ENCODE results near the gene ZXDC.

ZXDC gene

DNA sequence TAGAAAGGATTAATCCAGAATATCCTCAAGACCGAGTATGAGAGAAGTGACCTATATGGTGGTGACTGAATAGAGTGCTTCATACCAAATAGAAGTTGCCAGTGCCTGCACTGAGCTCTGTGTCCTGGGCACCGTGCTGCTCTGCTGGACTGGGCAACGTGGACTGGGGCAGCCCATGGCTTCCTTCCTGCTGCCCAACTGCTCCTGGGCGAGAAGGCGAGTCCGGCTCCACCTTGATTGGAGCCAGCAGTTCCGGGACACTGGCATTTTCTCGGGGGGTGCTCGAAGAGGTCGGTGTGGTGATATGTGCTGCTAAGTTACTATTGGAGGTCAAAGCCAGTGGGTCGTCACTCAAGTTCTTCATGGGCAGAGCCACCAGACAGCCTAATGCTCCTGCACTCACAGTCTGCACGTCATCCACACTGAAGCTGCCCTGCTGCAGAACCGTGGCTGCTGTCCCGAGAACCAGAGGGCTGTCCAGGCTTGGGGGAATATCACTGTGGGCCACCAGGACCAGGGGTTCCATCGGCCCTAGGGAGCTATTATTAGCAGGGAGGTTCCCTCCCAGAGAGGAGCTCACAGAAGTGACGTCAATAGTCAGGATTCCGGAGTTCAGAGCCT, 14.1 kb downstream of the ZXDC start:
- H3K9me2 ChIP-seq (replicated peaks; ENCODE audit: low read depth, low read length): no peaks in the 10 kb centered on the region
- peaks cover 93% of the 10 kb centered on the region; the same call in 1 of the 2 replicates for H3K36me3 ChIP-seq (ENCODE audit: insufficient read depth, low read length)
- H3K79me2 ChIP-seq (ENCODE audit: insufficient read depth, low read length): peaks cover 83% of the 10 kb centered on the region
- no peak overlapping the region for H3K4me2 ChIP-seq (ENCODE audit: low read depth, low read length, poor library complexity, severe bottlenecking)
- no peak overlapping the region for H2AFZ ChIP-seq (ENCODE audit: low read length)
- no peaks in the 10 kb centered on the region for H3F3A ChIP-seq (ENCODE audit: low read depth)
- TF ChIP-seq, protein P1, sequence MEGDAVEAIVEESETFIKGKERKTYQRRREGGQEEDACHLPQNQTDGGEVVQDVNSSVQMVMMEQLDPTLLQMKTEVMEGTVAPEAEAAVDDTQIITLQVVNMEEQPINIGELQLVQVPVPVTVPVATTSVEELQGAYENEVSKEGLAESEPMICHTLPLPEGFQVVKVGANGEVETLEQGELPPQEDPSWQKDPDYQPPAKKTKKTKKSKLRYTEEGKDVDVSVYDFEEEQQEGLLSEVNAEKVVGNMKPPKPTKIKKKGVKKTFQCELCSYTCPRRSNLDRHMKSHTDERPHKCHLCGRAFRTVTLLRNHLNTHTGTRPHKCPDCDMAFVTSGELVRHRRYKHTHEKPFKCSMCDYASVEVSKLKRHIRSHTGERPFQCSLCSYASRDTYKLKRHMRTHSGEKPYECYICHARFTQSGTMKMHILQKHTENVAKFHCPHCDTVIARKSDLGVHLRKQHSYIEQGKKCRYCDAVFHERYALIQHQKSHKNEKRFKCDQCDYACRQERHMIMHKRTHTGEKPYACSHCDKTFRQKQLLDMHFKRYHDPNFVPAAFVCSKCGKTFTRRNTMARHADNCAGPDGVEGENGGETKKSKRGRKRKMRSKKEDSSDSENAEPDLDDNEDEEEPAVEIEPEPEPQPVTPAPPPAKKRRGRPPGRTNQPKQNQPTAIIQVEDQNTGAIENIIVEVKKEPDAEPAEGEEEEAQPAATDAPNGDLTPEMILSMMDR (conservative IDR thresholded peaks at IDR 0.05; ENCODE audit: low read length): no peak
- no peak for TF ChIP-seq EZH2phosphoT487 (IDR thresholded peaks at IDR 0.05; ENCODE audit: borderline replicate concordance)
- no peaks in the 10 kb centered on the region for H3K9me3 ChIP-seq (ENCODE audit: insufficient read depth, low read depth, low read length)
- H4K20me1 ChIP-seq (ENCODE audit: insufficient read depth, low read length, poor library complexity, severe bottlenecking): peaks cover 56% of the 10 kb centered on the region
- no peak overlapping the region for H3K9ac ChIP-seq (ENCODE audit: low read depth, low read length, poor library complexity, severe bottlenecking)
- H3K4me3 ChIP-seq (ENCODE audit: low read length, poor library complexity, severe bottlenecking): no peak overlapping the region
- no peaks in the 10 kb centered on the region for H3K27me3 ChIP-seq (ENCODE audit: insufficient read depth, low read length, poor library complexity, severe bottlenecking)
- H3K4me1 ChIP-seq (ENCODE audit: insufficient read depth, low read length, poor library complexity, severe bottlenecking): no peaks in the 10 kb centered on the region

GRCh38 chr3:126460381-126460780, 15.3 kb downstream of the ZXDC start:
- H3K36me3 ChIP-seq (ENCODE audit: insufficient read depth, low read length): peaks cover 91% of the 10 kb centered on the region; the same call in 1 of the 2 replicates
- TF ChIP-seq EZH2phosphoT487 (IDR thresholded peaks at IDR 0.05; ENCODE audit: borderline replicate concordance): no peak
- TF ChIP-seq, protein P1 (conservative IDR thresholded peaks at IDR 0.05; ENCODE audit: low read length): no peak
- no peak overlapping the region for H3K4me3 ChIP-seq (ENCODE audit: low read length, poor library complexity, severe bottlenecking)
- no peaks in the 10 kb centered on the region for H3K27me3 ChIP-seq (ENCODE audit: insufficient read depth, low read length, poor library complexity, severe bottlenecking)
- no peaks in the 10 kb centered on the region for H3K9me3 ChIP-seq (ENCODE audit: insufficient read depth, low read depth, low read length)
- H3K4me1 ChIP-seq (ENCODE audit: insufficient read depth, low read length, poor library complexity, severe bottlenecking): no peaks in the 10 kb centered on the region
- no peak overlapping the region for H3K4me2 ChIP-seq (ENCODE audit: low read depth, low read length, poor library complexity, severe bottlenecking)
- H2AFZ ChIP-seq (ENCODE audit: low read length): no peak overlapping the region
- no peaks in the 10 kb centered on the region for H3K9me2 ChIP-seq (replicated peaks; ENCODE audit: low read depth, low read length)
- peaks cover 56% of the 10 kb centered on the region for H4K20me1 ChIP-seq (ENCODE audit: insufficient read depth, low read length, poor library complexity, severe bottlenecking)
- no peaks in the 10 kb centered on the region for H3F3A ChIP-seq (ENCODE audit: low read depth)
- H3K79me2 ChIP-seq (ENCODE audit: insufficient read depth, low read length): peaks cover 83% of the 10 kb centered on the region
- H3K9ac ChIP-seq (ENCODE audit: low read depth, low read length, poor library complexity, severe bottlenecking): no peak overlapping the region

DNA sequence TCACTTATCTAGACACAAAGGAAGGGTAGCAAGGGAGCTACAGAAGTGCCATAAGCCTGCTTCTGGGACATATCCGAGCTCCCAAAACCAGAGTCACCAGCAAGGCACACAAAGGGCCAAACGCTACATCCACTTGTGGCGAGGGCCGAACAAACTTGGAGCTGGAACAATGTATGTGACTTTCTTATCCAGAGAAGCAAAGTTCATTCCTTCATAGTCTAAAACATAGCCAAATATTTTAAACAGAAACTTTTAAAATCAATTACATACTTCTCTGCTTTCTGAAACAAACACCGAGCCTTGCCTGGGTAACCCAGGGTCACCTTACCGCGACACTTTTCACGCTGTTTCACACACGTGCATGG, 15.9 kb downstream of the ZXDC start:
- H3K9me3 ChIP-seq (ENCODE audit: insufficient read depth, low read depth, low read length): no peaks in the 10 kb centered on the region
- H3K4me3 ChIP-seq (ENCODE audit: low read length, poor library complexity, severe bottlenecking): no peak overlapping the region
- no peaks in the 10 kb centered on the region for H3K4me1 ChIP-seq (ENCODE audit: insufficient read depth, low read length, poor library complexity, severe bottlenecking)
- no peak overlapping the region for H3K9ac ChIP-seq (ENCODE audit: low read depth, low read length, poor library complexity, severe bottlenecking)
- H3K27me3 ChIP-seq (ENCODE audit: insufficient read depth, low read length, poor library complexity, severe bottlenecking): no peaks in the 10 kb centered on the region
- no peaks in the 10 kb centered on the region for H3K9me2 ChIP-seq (replicated peaks; ENCODE audit: low read depth, low read length)
- H3K36me3 ChIP-seq (ENCODE audit: insufficient read depth, low read length): peaks cover 90% of the 10 kb centered on the region; the same call in 1 of the 2 replicates
- H4K20me1 ChIP-seq (ENCODE audit: insufficient read depth, low read length, poor library complexity, severe bottlenecking): peaks cover 58% of the 10 kb centered on the region
- TF ChIP-seq EZH2phosphoT487 (IDR thresholded peaks at IDR 0.05; ENCODE audit: borderline replicate concordance): no peak
- TF ChIP-seq, protein P1 (conservative IDR thresholded peaks at IDR 0.05; ENCODE audit: low read length): no peak
- no peak overlapping the region for H2AFZ ChIP-seq (ENCODE audit: low read length)
- no peak overlapping the region for H3K4me2 ChIP-seq (ENCODE audit: low read depth, low read length, poor library complexity, severe bottlenecking)
- H3K79me2 ChIP-seq (ENCODE audit: insufficient read depth, low read length): peaks cover 83% of the 10 kb centered on the region
- no peaks in the 10 kb centered on the region for H3F3A ChIP-seq (ENCODE audit: low read depth)

Measured in Loucy (cell line).